Measurements from ENCODE around the gene EVA1C.

- no peak for TF ChIP-seq CTCF (IDR thresholded peaks at IDR 0.05)
- TF ChIP-seq MAX (IDR thresholded peaks at IDR 0.05; ENCODE audit: low read depth), result no peak
- TF ChIP-seq REST (IDR thresholded peaks at IDR 0.05; ENCODE audit: low read depth, low read length), result no peak
- no peak for TF ChIP-seq POLR2AphosphoS5 (IDR thresholded peaks at IDR 0.05; ENCODE audit: low read depth, low read length)
- no peak for TF ChIP-seq FOXJ3 (CRISPR knock-in tag; IDR thresholded peaks at IDR 0.05)
- TF ChIP-seq USF2 (IDR thresholded peaks at IDR 0.05; ENCODE audit: borderline replicate concordance, low read depth, low read length), result no peak
- no peak for TF ChIP-seq YY1 (IDR thresholded peaks at IDR 0.05; ENCODE audit: low read depth)
These were observed 126.9 kb downstream of the EVA1C start for GRCh38 chr21:32539378-32539777.
